Endodermal cell (in vitro differentiated cells): ENCODE data around the gene ASTN1. TPM values are rescaled to one million over a fixed set of nuclear protein-coding genes. Genes with fewer than 3 reads are reported as not detected.

Source experiments
- DNase-seq: peaks from one replicate; pipeline ENCODE4 v3.0.0-alpha.2; 2017
- H3K27ac ChIP-seq: 2 replicates; pipeline ENCODE4 v1.5.1; 2013; ENCODE audit warnings: mild to moderate bottlenecking, low read depth, low read length, moderate library complexity
- H3K27me3 ChIP-seq: 2 replicates; pipeline ENCODE4 v1.6.1; 2013; ENCODE audit warnings: mild to moderate bottlenecking, low read length, moderate library complexity; ENCODE audit not compliant: insufficient read depth, control insufficient read depth, poor library complexity, severe bottlenecking
- H3K36me3 ChIP-seq: 2 replicates; pipeline ENCODE4 v1.7.0; 2013; ENCODE audit warnings: mild to moderate bottlenecking, low read length, moderate library complexity; ENCODE audit not compliant: control insufficient read depth, insufficient read depth
- H3K4me1 ChIP-seq: one replicate; pipeline ENCODE4 v1.7.0; 2013; ENCODE audit warnings: low read length; ENCODE audit not compliant: control insufficient read depth, insufficient read depth
- H3K4me3 ChIP-seq: 2 replicates; pipeline ENCODE4 v1.5.1; 2013; ENCODE audit warnings: mild to moderate bottlenecking, low read length, moderate library complexity
- H3K9ac ChIP-seq: 2 replicates; pipeline ENCODE4 v1.6.1; 2013; ENCODE audit warnings: mild to moderate bottlenecking, low read length, moderate library complexity; ENCODE audit not compliant: poor library complexity, severe bottlenecking; ENCODE audit errors: extremely low read depth
- H3K9me3 ChIP-seq: 2 replicates; pipeline ENCODE4 v1.6.1; 2013; ENCODE audit warnings: mild to moderate bottlenecking, low read length, moderate library complexity; ENCODE audit not compliant: control insufficient read depth
- H3K27ac Mint-ChIP-seq: 2 replicates; pipeline ENCODE4 v1.8.0; 2020; ENCODE audit warnings: mixed read lengths
- H3K27me3 Mint-ChIP-seq: 2 replicates; pipeline ENCODE4 v1.8.0; 2021; ENCODE audit warnings: mild to moderate bottlenecking, mixed read lengths; ENCODE audit not compliant: insufficient read depth
- H3K36me3 Mint-ChIP-seq: 2 replicates; pipeline ENCODE4 v1.8.0; 2020; ENCODE audit warnings: low read depth, mixed read lengths
- H3K4me1 Mint-ChIP-seq: 2 replicates; pipeline ENCODE4 v1.8.0; 2020; ENCODE audit warnings: mixed read lengths
- H3K4me3 Mint-ChIP-seq: 2 replicates; pipeline ENCODE4 v1.8.0; 2020; ENCODE audit warnings: mild to moderate bottlenecking, moderate library complexity, mixed read lengths
- H3K9me3 Mint-ChIP-seq: 2 replicates; pipeline ENCODE4 v1.8.0; 2020; ENCODE audit warnings: mild to moderate bottlenecking, mixed read lengths
- WGBS, 2 experiments: methylation state at CpG; one replicate each; pipeline versions ENCODE4 v1.1.5 to v1.1.7; 2013; ENCODE audit warnings: missing lambda C conversion rate in 2 of 2, mixed read lengths in 1 of 2; ENCODE audit not compliant: insufficient coverage in 1 of 2, insufficient read length in 1 of 2; 5-methylcytosine and 5-hydroxymethylcytosine counted together
- total RNA-seq, 2 donors: library from RNA; stranded (reverse); fragmentation: NEBNext Ultra II Directional in 1 of 2; extraction: Animal tissue kit (Norgen Biotek cat#: 25700) in 1 of 2; gene quantifications; 2 replicates in 1 of 2; 3 replicates in 1 of 2; pipeline ENCODE4 v1.2.1, GENCODE V29; 2021
- TF ChIP-seq, protein P1 (sequence below): fragments of 200-600 bp; sonication (generic); conservative IDR thresholded peaks from 2 replicates; pipeline ENCODE4 v1.5.0; 2021; ENCODE audit warnings: antibody characterized with exemption, mild to moderate bottlenecking

ASTN1 gene
- total RNA-seq, 2 donors from 2014 or later, result 0.31 to 0.70 TPM

DNA sequence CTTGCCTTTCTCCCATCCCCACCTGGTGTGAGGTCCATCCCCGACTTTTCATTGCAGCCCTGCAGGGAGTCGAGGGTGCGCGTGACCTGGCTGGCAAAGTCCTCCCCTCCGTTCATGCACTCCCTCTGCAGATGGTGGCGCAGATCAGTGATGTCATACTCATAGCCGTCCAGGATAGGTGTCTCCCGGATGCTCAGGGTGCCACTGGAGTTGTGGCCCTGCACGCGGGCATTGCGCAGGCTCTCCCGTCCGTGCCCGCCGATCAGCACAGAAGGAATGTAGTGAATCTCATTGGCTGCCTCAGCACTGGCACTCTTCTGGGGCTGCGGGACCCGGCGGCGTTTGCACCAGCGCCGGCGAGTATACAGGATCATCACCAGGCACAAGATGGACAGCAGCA, 132.1 kb downstream of the ASTN1 start:
- Histone ChIP-seq H3K9me3 (no peaks in the 10 kb centered on the region), H3K36me3 (no peaks in the 10 kb centered on the region), H3K27ac (no peak overlapping the region), H3K27me3 (peaks cover 11% of the 10 kb centered on the region), H3K4me1 (no peaks in the 10 kb centered on the region), H3K9ac (no peak overlapping the region), H3K4me3 (no peak overlapping the region)
- peaks cover 23% of the 10 kb centered on the region for H3K4me1 Mint-ChIP-seq
- H3K4me3 Mint-ChIP-seq, result no peak overlapping the region
- WGBS, 2 experiments, result 94 to 96% methylated on average over 22 of the region's 22 CpGs
- H3K36me3 Mint-ChIP-seq, result no peaks in the 10 kb centered on the region
- H3K9me3 Mint-ChIP-seq, result no peaks in the 10 kb centered on the region
- H3K27me3 Mint-ChIP-seq, result peaks cover 26% of the 10 kb centered on the region
- TF ChIP-seq, protein P1, sequence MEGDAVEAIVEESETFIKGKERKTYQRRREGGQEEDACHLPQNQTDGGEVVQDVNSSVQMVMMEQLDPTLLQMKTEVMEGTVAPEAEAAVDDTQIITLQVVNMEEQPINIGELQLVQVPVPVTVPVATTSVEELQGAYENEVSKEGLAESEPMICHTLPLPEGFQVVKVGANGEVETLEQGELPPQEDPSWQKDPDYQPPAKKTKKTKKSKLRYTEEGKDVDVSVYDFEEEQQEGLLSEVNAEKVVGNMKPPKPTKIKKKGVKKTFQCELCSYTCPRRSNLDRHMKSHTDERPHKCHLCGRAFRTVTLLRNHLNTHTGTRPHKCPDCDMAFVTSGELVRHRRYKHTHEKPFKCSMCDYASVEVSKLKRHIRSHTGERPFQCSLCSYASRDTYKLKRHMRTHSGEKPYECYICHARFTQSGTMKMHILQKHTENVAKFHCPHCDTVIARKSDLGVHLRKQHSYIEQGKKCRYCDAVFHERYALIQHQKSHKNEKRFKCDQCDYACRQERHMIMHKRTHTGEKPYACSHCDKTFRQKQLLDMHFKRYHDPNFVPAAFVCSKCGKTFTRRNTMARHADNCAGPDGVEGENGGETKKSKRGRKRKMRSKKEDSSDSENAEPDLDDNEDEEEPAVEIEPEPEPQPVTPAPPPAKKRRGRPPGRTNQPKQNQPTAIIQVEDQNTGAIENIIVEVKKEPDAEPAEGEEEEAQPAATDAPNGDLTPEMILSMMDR, result no peak
- no peak overlapping the region for H3K27ac Mint-ChIP-seq
- DNase-seq, result no peak

DNA sequence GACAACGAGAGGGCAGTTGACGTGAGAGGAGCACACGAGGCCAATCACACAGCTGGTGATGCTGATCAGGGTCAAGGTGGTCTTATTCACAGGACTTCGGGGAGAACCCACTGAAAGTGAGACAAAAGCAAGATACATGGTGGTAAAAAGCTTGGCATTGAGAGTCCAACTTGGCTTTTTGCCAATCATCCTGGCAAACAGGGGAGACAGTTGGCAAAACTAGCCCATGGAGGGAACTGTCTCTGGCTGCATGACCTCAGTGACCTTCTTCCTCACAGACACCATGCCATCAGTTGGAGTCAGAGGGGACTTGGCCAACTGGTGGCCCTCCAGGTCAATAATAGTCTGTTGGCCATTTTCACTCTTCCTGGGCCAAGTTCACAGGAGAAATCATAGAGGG, 139.9 kb downstream of the ASTN1 start:
- H3K27me3 ChIP-seq, result peaks cover 10% of the 10 kb centered on the region
- H3K4me3 Mint-ChIP-seq, result no peak overlapping the region
- WGBS, 2 experiments, result 89 to 92% methylated on average over 4 of the region's 4 CpGs

DNA sequence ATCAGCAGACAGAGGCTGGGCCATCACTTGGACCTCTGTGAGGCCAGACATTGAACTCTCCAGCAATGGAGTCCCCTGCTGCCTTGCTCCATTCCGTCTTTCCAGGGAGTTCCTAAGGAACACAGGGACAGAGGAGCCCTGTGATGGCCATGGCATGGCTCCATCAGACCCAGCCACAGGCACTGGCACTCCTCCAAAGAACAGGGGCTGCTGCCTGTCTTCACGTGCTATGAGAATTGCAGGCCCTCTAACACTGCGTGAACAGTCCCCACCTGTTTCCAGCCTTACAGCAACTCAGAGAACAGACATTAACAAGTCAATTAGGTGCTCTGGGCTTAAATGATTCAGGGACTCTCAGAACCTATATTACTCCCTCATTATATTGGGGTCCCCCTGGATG, 140.8 kb downstream of the ASTN1 start:
- H3K27me3 ChIP-seq, result peaks cover 18% of the 10 kb centered on the region
- peaks cover 27% of the 10 kb centered on the region for H3K27me3 Mint-ChIP-seq
- H3K36me3 ChIP-seq, result no peaks in the 10 kb centered on the region
- no peaks in the 10 kb centered on the region for H3K9me3 Mint-ChIP-seq
- no peaks in the 10 kb centered on the region for H3K36me3 Mint-ChIP-seq
- TF ChIP-seq, protein P1, result no peak
- WGBS, 2 experiments, result 88 to 90% methylated on average over 1 to 3 of the region's 3 CpGs
- H3K4me1 Mint-ChIP-seq, result peaks cover 6% of the 10 kb centered on the region
- DNase-seq, result no peak
- H3K4me3 Mint-ChIP-seq, result no peak overlapping the region
- H3K9ac ChIP-seq, result no peak overlapping the region
- no peaks in the 10 kb centered on the region for H3K9me3 ChIP-seq
- no peak overlapping the region for H3K4me3 ChIP-seq
- H3K27ac ChIP-seq, result no peak overlapping the region
- no peak overlapping the region for H3K27ac Mint-ChIP-seq
- H3K4me1 ChIP-seq, result no peaks in the 10 kb centered on the region

More for the DNA sequence above, 139.9 kb downstream of the ASTN1 start:
- no peak overlapping the region for H3K4me3 ChIP-seq
- H3K9me3 ChIP-seq, result no peaks in the 10 kb centered on the region
- Mint-ChIP-seq H3K4me1 (peaks cover 6% of the 10 kb centered on the region), H3K27me3 (peaks cover 33% of the 10 kb centered on the region), H3K36me3 (no peaks in the 10 kb centered on the region), H3K27ac (no peak overlapping the region), H3K9me3 (no peaks in the 10 kb centered on the region)
- H3K27ac ChIP-seq, result no peak overlapping the region
- no peaks in the 10 kb centered on the region for H3K4me1 ChIP-seq
- no peak for DNase-seq
- no peaks in the 10 kb centered on the region for H3K36me3 ChIP-seq
- H3K9ac ChIP-seq, result no peak overlapping the region
- TF ChIP-seq, protein P1, result no peak
